Measurements from ENCODE around the gene SVIP.

GRCh38 chr11:22786475-22786874 is 43.1 kb downstream of the SVIP start:
- TF ChIP-seq, protein P1, sequence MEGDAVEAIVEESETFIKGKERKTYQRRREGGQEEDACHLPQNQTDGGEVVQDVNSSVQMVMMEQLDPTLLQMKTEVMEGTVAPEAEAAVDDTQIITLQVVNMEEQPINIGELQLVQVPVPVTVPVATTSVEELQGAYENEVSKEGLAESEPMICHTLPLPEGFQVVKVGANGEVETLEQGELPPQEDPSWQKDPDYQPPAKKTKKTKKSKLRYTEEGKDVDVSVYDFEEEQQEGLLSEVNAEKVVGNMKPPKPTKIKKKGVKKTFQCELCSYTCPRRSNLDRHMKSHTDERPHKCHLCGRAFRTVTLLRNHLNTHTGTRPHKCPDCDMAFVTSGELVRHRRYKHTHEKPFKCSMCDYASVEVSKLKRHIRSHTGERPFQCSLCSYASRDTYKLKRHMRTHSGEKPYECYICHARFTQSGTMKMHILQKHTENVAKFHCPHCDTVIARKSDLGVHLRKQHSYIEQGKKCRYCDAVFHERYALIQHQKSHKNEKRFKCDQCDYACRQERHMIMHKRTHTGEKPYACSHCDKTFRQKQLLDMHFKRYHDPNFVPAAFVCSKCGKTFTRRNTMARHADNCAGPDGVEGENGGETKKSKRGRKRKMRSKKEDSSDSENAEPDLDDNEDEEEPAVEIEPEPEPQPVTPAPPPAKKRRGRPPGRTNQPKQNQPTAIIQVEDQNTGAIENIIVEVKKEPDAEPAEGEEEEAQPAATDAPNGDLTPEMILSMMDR (IDR thresholded peaks at IDR 0.05) = no peak
- TF ChIP-seq POLR2A (IDR thresholded peaks at IDR 0.05) (no peak), EP300 (IDR thresholded peaks at IDR 0.05) (no peak)
